ENCODE data around the gene ZFHX3. TPM values are rescaled to one million over a fixed set of nuclear protein-coding genes. Genes with fewer than 3 reads are reported as not detected.

Gene ZFHX3
- total RNA-seq, 4 donors from 2014 or later: 36.3 to 44.0 (median 38.1) TPM

- no peaks in the 10 kb centered on the region for H3K27me3 ChIP-seq
- DNase-seq (ENCODE audit: low spot score in 2 of 2): no peak
Measured at GRCh38 chr16:73024571-73025105, 23.3 kb downstream of the ZFHX3 start.

DNA sequence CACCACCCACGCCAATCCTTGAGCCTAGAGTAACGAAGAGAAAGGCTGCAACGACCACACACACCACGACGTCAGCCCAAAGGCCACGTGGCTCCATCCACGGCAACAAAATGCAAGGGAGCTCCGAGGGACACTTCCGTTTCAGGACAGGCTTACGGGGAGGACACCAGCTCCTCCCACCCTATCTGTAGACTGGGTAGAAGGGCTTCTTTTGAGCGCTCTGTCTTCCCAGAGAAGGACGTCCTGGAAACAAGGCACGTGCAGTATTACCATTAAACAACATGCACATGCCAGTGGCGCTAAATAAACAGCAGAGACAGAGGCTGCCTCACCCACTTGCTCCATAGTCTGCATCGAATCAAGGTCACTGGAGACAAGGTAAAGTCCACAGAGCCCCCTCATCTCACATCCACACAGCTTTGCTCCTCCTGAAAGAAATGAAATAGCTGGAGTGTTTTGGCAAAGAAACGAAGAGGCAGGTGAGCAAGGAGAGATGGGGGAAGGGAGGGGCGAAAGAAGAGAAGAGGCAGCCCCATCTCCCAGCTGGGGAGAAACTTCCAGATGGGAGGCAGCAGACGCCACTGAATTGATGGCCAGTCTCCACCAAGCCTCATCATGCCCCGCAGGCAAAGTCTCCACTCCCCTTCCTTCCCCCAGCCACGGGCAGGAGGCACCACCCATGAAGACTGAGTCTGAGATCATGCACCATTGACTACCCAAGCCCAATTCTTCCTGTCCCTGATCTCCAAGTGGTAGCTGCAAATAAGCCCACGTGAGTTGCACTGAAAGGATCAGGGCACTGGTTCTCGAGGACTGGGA, 24.0 kb downstream of the ZFHX3 start:
- Histone ChIP-seq H3K9me3 (no peaks in the 10 kb centered on the region), H3K4me3 (no peak overlapping the region), H3K27ac (no peak overlapping the region), H3K36me3 (no peaks in the 10 kb centered on the region), H3K4me1 (peaks cover 0 to 75% (median 35%) of the 10 kb centered on the region in 4 donors), H3K27me3 (no peaks in the 10 kb centered on the region)
- TF ChIP-seq, protein P1, sequence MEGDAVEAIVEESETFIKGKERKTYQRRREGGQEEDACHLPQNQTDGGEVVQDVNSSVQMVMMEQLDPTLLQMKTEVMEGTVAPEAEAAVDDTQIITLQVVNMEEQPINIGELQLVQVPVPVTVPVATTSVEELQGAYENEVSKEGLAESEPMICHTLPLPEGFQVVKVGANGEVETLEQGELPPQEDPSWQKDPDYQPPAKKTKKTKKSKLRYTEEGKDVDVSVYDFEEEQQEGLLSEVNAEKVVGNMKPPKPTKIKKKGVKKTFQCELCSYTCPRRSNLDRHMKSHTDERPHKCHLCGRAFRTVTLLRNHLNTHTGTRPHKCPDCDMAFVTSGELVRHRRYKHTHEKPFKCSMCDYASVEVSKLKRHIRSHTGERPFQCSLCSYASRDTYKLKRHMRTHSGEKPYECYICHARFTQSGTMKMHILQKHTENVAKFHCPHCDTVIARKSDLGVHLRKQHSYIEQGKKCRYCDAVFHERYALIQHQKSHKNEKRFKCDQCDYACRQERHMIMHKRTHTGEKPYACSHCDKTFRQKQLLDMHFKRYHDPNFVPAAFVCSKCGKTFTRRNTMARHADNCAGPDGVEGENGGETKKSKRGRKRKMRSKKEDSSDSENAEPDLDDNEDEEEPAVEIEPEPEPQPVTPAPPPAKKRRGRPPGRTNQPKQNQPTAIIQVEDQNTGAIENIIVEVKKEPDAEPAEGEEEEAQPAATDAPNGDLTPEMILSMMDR (IDR thresholded peaks at IDR 0.05): no peak
- TF ChIP-seq POLR2A (IDR thresholded peaks at IDR 0.05) (no peak), EP300 (IDR thresholded peaks at IDR 0.05) (no peak)
- 81% methylated on average over 21 to 22 of the region's 22 CpGs for WGBS, 2 donors
- DNase-seq (ENCODE audit: low spot score in 2 of 2): no peak

More at GRCh38 chr16:73024571-73025105, 23.3 kb downstream of the ZFHX3 start:
- Histone ChIP-seq H3K9me3 (no peaks in the 10 kb centered on the region), H3K4me3 (no peak overlapping the region), H3K27ac (peak overlapping the region in 1 of 4 donors; percentile 59), H3K36me3 (no peaks in the 10 kb centered on the region), H3K4me1 (peaks cover 0 to 71% (median 29%) of the 10 kb centered on the region in 4 donors)
- 91 to 92% methylated on average over 13 of the region's 13 CpGs for WGBS, 2 donors
- TF ChIP-seq, protein P1 (IDR thresholded peaks at IDR 0.05): no peak

DNA sequence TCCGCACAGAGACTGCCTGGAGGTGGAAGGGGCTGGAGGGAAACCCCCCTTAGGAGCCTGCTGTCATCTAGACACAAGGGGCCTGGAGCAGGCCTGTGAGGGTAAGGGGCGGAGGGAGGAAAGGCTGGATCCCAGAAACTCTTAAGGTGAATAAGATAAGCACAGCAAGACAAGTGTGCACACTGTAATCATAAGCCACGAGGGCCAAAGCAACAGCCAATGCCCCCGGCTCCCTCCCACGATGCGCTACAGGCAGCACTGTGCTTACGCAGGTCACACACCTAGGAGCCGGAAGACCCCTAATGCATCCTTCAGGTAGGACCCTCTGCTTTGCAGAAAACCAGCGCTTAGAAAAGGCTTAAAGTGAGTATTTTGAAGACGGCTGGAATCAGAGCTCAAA, 24.6 kb downstream of the ZFHX3 start:
- Histone ChIP-seq H3K9me3 (no peaks in the 10 kb centered on the region), H3K27me3 (no peaks in the 10 kb centered on the region), H3K4me1 (peaks cover 0 to 75% (median 36%) of the 10 kb centered on the region in 4 donors), H3K36me3 (no peaks in the 10 kb centered on the region), H3K4me3 (no peak overlapping the region), H3K27ac (no peak overlapping the region)
- TF ChIP-seq POLR2A (IDR thresholded peaks at IDR 0.05): no peak
- TF ChIP-seq EP300 (IDR thresholded peaks at IDR 0.05): no peak
- TF ChIP-seq, protein P1 (IDR thresholded peaks at IDR 0.05): no peak
- DNase-seq (ENCODE audit: low spot score in 2 of 2): no peak
- 92 to 95% methylated on average over 10 of the region's 10 CpGs for WGBS, 2 donors

- Histone ChIP-seq H3K27ac (peak overlapping the region in 1 of 4 donors; percentile 33), H3K4me1 (peaks cover 0 to 70% (median 36%) of the 10 kb centered on the region in 4 donors), H3K9me3 (no peaks in the 10 kb centered on the region), H3K4me3 (no peak overlapping the region), H3K36me3 (no peaks in the 10 kb centered on the region), H3K27me3 (no peaks in the 10 kb centered on the region)
- TF ChIP-seq, protein P1 (IDR thresholded peaks at IDR 0.05): no peak
- TF ChIP-seq EP300 (IDR thresholded peaks at IDR 0.05) (no peak), POLR2A (IDR thresholded peaks at IDR 0.05) (no peak)
- DNase-seq (ENCODE audit: low spot score in 2 of 2): no peak
- WGBS, 2 donors: 93 to 96% methylated on average over 7 of the region's 7 CpGs
Measured at GRCh38 chr16:73022534-73022933, 25.4 kb downstream of the ZFHX3 start.

DNA sequence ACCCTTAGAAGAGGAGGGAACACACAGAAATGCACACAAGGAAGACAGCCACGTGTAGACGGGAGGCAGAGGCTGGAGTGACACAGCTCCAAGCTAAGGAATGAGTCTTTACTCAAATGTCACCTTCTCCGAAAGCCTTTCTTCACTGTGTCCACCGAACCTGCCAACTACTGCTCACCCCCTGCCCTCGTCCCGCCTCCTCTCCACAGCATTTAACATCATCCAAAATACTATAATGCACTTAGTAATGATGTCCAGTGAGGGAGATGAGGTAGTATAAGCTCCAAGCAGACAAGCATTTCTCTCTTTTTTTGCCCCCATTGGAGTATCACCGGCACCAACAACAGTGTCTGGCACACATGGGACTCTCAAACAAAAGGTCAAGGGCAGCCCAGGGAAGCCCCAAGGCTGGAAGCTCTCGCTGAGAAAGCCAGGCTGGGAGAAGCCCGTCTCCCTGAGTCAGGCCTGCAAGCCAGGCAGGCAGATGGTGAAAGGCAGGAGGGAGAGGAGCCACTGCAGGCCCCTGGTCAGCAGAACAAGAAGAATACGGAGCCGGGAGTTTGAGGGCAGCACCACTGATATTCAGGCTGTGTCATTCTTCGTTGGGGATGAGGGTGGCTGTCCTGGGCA, 25.9 kb downstream of the ZFHX3 start:
- Histone ChIP-seq H3K4me3 (no peak overlapping the region), H3K27ac (peak overlapping the region in 1 of 4 donors; percentile 33), H3K4me1 (peaks cover 0 to 67% (median 36%) of the 10 kb centered on the region in 4 donors), H3K27me3 (no peaks in the 10 kb centered on the region), H3K36me3 (no peaks in the 10 kb centered on the region), H3K9me3 (no peaks in the 10 kb centered on the region)
- DNase-seq (ENCODE audit: low spot score in 2 of 2): no peak
- WGBS, 2 donors: 80 to 85% methylated on average over 12 of the region's 12 CpGs
- TF ChIP-seq EP300 (IDR thresholded peaks at IDR 0.05) (no peak), POLR2A (IDR thresholded peaks at IDR 0.05) (no peak)
- TF ChIP-seq, protein P1 (IDR thresholded peaks at IDR 0.05): no peak

All from tibial nerve (tissue), 4 donors.